NT2/D1 (cell line): ENCODE measurements around the gene CSAD.

ENCODE experiments used
- SUZ12 ChIP-seq: IDR thresholded peaks from 2 replicates; pipeline ENCODE4 v1.6.1; 2011; ENCODE audit not compliant: insufficient read length, insufficient read depth; ENCODE audit errors: extremely low read depth
- YY1 ChIP-seq: IDR thresholded peaks from 2 replicates; pipeline ENCODE4 v1.6.1; 2011; ENCODE audit not compliant: insufficient read length, insufficient read depth
- ZNF274 ChIP-seq: IDR thresholded peaks from 2 replicates; pipeline ENCODE4 v1.6.1; 2011; ENCODE audit warnings: mild to moderate bottlenecking, low read depth, low read length

- TF ChIP-seq YY1 (no peak), ZNF274 (no peak), SUZ12 (no peak)
Measured at GRCh38 chr12:53179687-53180219, 972 bp downstream of the CSAD start.
